Fibroblast of pulmonary artery (primary cell): Measurements from ENCODE around the gene SUPT3H.

Source experiments
- DNase-seq: peaks from one replicate; pipeline ENCODE4 v3.0.0-alpha.2; 2010; ENCODE audit warnings: low read depth
- H3K4me3 ChIP-seq: replicated peaks from 2 replicates; pipeline ENCODE4 v1.5.1; 2011; ENCODE audit warnings: low read depth, mild to moderate bottlenecking, control low read depth, low read length, moderate library complexity
- CTCF ChIP-seq: IDR thresholded peaks from 2 replicates; pipeline ENCODE4 v1.5.1; 2011; ENCODE audit warnings: mild to moderate bottlenecking, control low read depth, low read length, inconsistent platforms; ENCODE audit errors: missing control alignments

SUPT3H gene

DNA sequence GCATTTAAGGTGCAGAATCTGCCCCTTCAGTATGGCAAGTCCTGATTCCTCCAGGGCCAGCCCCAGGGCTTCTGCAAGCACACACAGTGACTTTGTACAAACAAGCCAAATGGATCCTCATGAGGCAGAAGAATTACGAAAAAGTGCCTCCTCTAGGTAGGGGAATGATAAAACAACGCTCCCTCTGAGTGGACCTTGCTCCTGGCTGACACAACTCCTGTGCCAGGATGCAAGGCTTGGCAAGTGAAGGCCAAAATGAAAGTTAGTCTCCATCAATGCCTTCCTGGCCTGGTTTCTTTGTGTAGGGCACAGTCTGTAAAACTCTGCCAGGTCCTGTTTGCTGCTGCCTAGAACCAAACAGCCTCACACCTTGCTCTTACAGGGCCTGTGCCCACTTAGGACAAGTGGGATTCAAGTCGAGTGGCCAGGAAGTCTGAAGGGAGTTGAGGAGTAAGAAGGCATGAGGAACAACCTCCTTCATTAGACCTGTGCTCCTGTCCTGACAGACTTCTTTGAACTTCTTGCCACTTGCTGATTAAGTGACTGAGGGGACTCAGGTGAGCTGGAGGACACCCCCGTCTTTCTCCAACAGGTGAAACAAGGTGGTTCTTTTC is 573.1 kb downstream of the SUPT3H start:
- no peak for DNase-seq
- no peak for TF ChIP-seq CTCF
- no peak overlapping the region for H3K4me3 ChIP-seq

GRCh38 chr6:44804016-44804415 is 573.7 kb downstream of the SUPT3H start:
- TF ChIP-seq CTCF = no peak
- DNase-seq = no peak
- H3K4me3 ChIP-seq = no peak overlapping the region

- DNase-seq = no peak
- H3K4me3 ChIP-seq = no peak overlapping the region
- TF ChIP-seq CTCF = no peak
These were observed 576.7 kb downstream of the SUPT3H start for GRCh38 chr6:44800784-44801592.

- no peak overlapping the region for H3K4me3 ChIP-seq
- peak; percentile 82 for DNase-seq
- peak; percentile 12 for TF ChIP-seq CTCF
These were observed 577.5 kb downstream of the SUPT3H start for GRCh38 chr6:44800171-44800783.

DNA sequence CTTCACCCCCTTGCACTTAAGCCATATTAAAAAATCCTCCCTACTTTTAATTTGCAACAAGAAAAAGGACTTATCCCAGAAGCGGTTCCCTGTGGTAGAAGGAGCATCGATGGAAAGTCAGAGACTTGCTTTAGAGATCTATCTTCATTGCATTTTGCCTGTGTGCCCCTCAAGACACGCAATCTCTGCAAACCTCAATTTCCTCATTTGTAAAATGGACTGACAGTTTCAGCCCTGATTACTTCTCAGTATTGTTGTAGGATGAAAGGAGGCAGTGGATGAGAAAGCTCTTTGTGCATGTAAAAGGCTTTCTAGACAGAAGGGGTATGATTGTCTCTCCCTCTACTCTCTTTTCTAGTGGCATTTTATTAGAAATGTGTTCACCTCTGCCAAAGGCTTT is 580.0 kb downstream of the SUPT3H start:
- DNase-seq = no peak
- no peak for TF ChIP-seq CTCF
- H3K4me3 ChIP-seq = no peak overlapping the region

DNA sequence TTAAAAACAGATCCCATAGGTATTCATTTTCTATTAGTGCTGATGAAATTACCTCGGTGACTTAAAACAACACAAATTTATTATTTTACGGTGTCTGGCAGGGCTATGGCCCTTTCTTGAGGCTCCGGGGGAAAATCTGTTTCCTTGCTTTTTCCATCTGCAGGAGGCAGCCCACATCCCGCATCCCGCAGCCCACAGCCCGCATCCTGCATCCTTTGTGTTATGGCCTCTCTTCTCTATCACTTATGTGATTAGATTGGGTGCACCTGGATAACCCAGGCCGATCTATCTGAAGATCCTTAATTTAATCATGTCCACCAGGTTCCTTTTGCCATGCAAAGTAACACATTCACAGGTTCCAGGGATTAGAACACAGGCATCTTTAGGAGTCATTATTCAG is 582.4 kb downstream of the SUPT3H start:
- no peak for DNase-seq
- H3K4me3 ChIP-seq = no peak overlapping the region
- TF ChIP-seq CTCF = no peak
